SK-N-SH (cell line): ENCODE measurements around the gene ENDOG. TPM values are rescaled to one million over a fixed set of nuclear protein-coding genes. Genes with fewer than 3 reads are reported as not detected.
A peak's percentile ranks its signal among the peaks of the same experiment; 100 is the strongest.

Source experiments
- CTCF ChIA-PET: fragments of 300-600, 350-600 bp; formaldehyde crosslinking; extraction: SDS; loops from one replicate; lab custom pipeline; 2021; lab: Yijun Ruan, JAX
- POLR2A ChIA-PET: fragments of 350-600 bp; sonication (Branson Sonifier 250); formaldehyde crosslinking; extraction: SDS; loops from one replicate; lab custom pipeline; 2020; ENCODE audit warnings: antibody characterized with exemption, inconsistent platforms; lab: Yijun Ruan, JAX
- DNase-seq: peaks from one replicate; pipeline ENCODE4 v3.0.0; 2012
- H2AFZ ChIP-seq: fragments of 200-600 bp; sonication (generic); 2 replicates; pipeline ENCODE4 v1.8.1; 2016; ENCODE audit warnings: antibody characterized with exemption, mild to moderate bottlenecking, low read depth
- H3F3A ChIP-seq: fragments of 200-600 bp; sonication (generic); replicated peaks from 2 replicates; pipeline ENCODE3; 2016; ENCODE audit warnings: antibody characterized with exemption, mild to moderate bottlenecking; ENCODE audit not compliant: insufficient read depth
- H3K27ac ChIP-seq, 2 experiments: fragments of 200-500 bp in 1 of 2; fragments of 200-600 bp in 1 of 2; sonication (Bioruptor generic) in 1 of 2; sonication (generic), shearing (Covaris generic) in 1 of 2; 2 replicates each; pipeline versions ENCODE4 v1.5.1 to v1.6.1; 2014 to 2016; ENCODE audit warnings: low read depth in 2 of 2, inconsistent platforms in 1 of 2, low read length in 1 of 2, mild to moderate bottlenecking in 1 of 2, mixed read lengths in 1 of 2
- H3K27me3 ChIP-seq: fragments of 200-600 bp; sonication (generic), shearing (Covaris generic); 2 replicates; pipeline ENCODE4 v1.6.1; 2016; ENCODE audit warnings: mixed run types; ENCODE audit not compliant: insufficient read depth
- H3K36me3 ChIP-seq, 2 experiments: fragments of 200-500 bp in 1 of 2; fragments of 200-600 bp in 1 of 2; sonication (Bioruptor generic) in 1 of 2; sonication (generic) in 1 of 2; replicated peaks in 1 of 2; 2 replicates each; pipeline versions ENCODE3 to v1.5.1; 2014 to 2016; ENCODE audit warnings: low read length in 1 of 2, mild to moderate bottlenecking in 1 of 2; ENCODE audit not compliant: insufficient read depth in 2 of 2, control insufficient read depth in 1 of 2
- H3K4me1 ChIP-seq, 2 experiments: fragments of 200-500 bp in 1 of 2; fragments of 200-600 bp in 1 of 2; sonication (Bioruptor generic) in 1 of 2; sonication (generic), shearing (Covaris generic) in 1 of 2; 2 replicates each; pipeline versions ENCODE4 v1.5.1 to v1.6.1; 2014 to 2016; ENCODE audit warnings: low read depth in 1 of 2, low read length in 1 of 2, mixed run types in 1 of 2; ENCODE audit not compliant: insufficient read depth in 2 of 2, control insufficient read depth in 1 of 2
- H3K4me2 ChIP-seq: fragments of 200-600 bp; sonication (generic), shearing (Covaris generic); 2 replicates; pipeline ENCODE4 v1.6.1; 2017; ENCODE audit warnings: mixed run types
- H3K4me3 ChIP-seq, 2 experiments: fragments of 200-500 bp in 1 of 2; fragments of 200-600 bp in 1 of 2; sonication (Bioruptor generic) in 1 of 2; sonication (generic), shearing (Covaris generic) in 1 of 2; 2 replicates each; pipeline versions ENCODE4 v1.5.1 to v1.8.1; 2014 to 2016; ENCODE audit warnings: low read depth in 2 of 2, inconsistent platforms in 1 of 2, low read length in 1 of 2, mild to moderate bottlenecking in 1 of 2, mixed read lengths in 1 of 2, moderate library complexity in 1 of 2
- H3K79me2 ChIP-seq: fragments of 200-600 bp; sonication (generic); 2 replicates; pipeline ENCODE4 v1.8.1; 2017; ENCODE audit warnings: mild to moderate bottlenecking; ENCODE audit not compliant: insufficient read depth
- H3K9ac ChIP-seq: fragments of 200-600 bp; sonication (generic); 2 replicates; pipeline ENCODE4 v1.6.1; 2017; ENCODE audit warnings: mixed run types
- H3K9me2 ChIP-seq: fragments of 200-600 bp; sonication (generic); 2 replicates; pipeline ENCODE4 v1.6.1; 2017; ENCODE audit warnings: mixed run types
- H3K9me3 ChIP-seq: fragments of 200-600 bp; sonication (generic); 2 replicates; pipeline ENCODE4 v1.6.1; 2017; ENCODE audit warnings: mixed run types, mild to moderate bottlenecking, moderate library complexity
- H4K20me1 ChIP-seq: fragments of 200-600 bp; sonication (generic); 2 replicates; pipeline ENCODE4 v1.6.1; 2017; ENCODE audit warnings: mild to moderate bottlenecking, mixed run types; ENCODE audit not compliant: insufficient read depth
- CHD2 ChIP-seq: fragments of 150-350 bp; IDR thresholded peaks from 2 replicates; pipeline ENCODE4 v1.6.1; 2018; ENCODE audit warnings: low read length; ENCODE audit not compliant: partially characterized antibody
- ELF1 ChIP-seq: IDR thresholded peaks from 2 replicates; pipeline ENCODE4 v1.4.0; 2012
- EP300 ChIP-seq, 2 experiments: IDR thresholded peaks; 2 replicates each; pipeline versions ENCODE4 v1.4.0 to v1.6.1; 2012; ENCODE audit warnings: borderline replicate concordance in 1 of 2, low read depth in 1 of 2, low read length in 1 of 2
- FOXJ3 ChIP-seq: sonication (generic); formaldehyde crosslinking; IDR thresholded peaks from 2 replicates; pipeline ENCODE4 v1.5.1; 2020; ENCODE audit warnings: mild to moderate bottlenecking, missing genetic modification reagents
- FOXM1 ChIP-seq: IDR thresholded peaks from 2 replicates; pipeline ENCODE4 v1.4.0; 2012; ENCODE audit warnings: low read depth, mild to moderate bottlenecking
- GATA2 ChIP-seq: sonication (generic); formaldehyde crosslinking; IDR thresholded peaks from 2 replicates; pipeline ENCODE4 v1.5.0; 2020; ENCODE audit warnings: mild to moderate bottlenecking, missing genetic modification reagents
- JUND ChIP-seq: IDR thresholded peaks from 2 replicates; pipeline ENCODE4 v1.4.0; 2012
- MAX ChIP-seq: IDR thresholded peaks from 2 replicates; pipeline ENCODE4 v1.4.0; 2012; ENCODE audit warnings: low read depth
- MEF2A ChIP-seq: IDR thresholded peaks from 2 replicates; pipeline ENCODE4 v1.4.0; 2012; ENCODE audit warnings: low read depth, borderline replicate concordance
- MXI1 ChIP-seq: IDR thresholded peaks from 2 replicates; pipeline ENCODE4 v1.6.1; 2012; ENCODE audit warnings: mild to moderate bottlenecking, low read depth, low read length, improper control_type of control experiment
- NRF1 ChIP-seq: IDR thresholded peaks from 2 replicates; pipeline ENCODE4 v1.6.1; 2012; ENCODE audit warnings: low read depth, mild to moderate bottlenecking, low read length
- POLR2AphosphoS5 ChIP-seq: IDR thresholded peaks from 2 replicates; pipeline ENCODE4 v1.6.1; 2012; ENCODE audit warnings: low read depth, low read length
- SIN3A ChIP-seq: IDR thresholded peaks from 2 replicates; pipeline ENCODE4 v1.6.1; 2012; ENCODE audit warnings: low read depth, mild to moderate bottlenecking, low read length, moderate library complexity, borderline replicate concordance
- SMC3 ChIP-seq: IDR thresholded peaks from 2 replicates; pipeline ENCODE4 v1.6.1; 2012; ENCODE audit warnings: low read depth, low read length, improper control_type of control experiment
- TAF1 ChIP-seq: IDR thresholded peaks from 2 replicates; pipeline ENCODE4 v1.6.1; 2012; ENCODE audit warnings: low read depth, mild to moderate bottlenecking, low read length, moderate library complexity, borderline replicate concordance
- USF2 ChIP-seq: fragments of 150-350 bp; IDR thresholded peaks from 2 replicates; pipeline ENCODE4 v1.6.1; 2017; ENCODE audit warnings: antibody characterized with exemption, low read length, low read depth, borderline replicate concordance
- ZBTB33 ChIP-seq: IDR thresholded peaks from 2 replicates; pipeline ENCODE4 v1.4.0; 2012; ENCODE audit warnings: low read depth, borderline replicate concordance
- whole genome bisulfite sequencing: methylation state at CpG from one replicate; pipeline ENCODE4 v1.1.6; 2017; ENCODE audit warnings: low lambda C conversion rate; 5-methylcytosine and 5-hydroxymethylcytosine counted together
- polyA plus RNA-seq, 3 experiments: library from polyadenylated mRNA; depleted of rRNA; stranded (reverse); fragments of >200 nt; gene quantifications; 2 replicates each; pipeline ENCODE4 v1.2.3, GENCODE V29; 2012
- TF ChIP-seq, protein P1 (sequence below): IDR thresholded peaks from 2 replicates; pipeline ENCODE4 v1.6.1; 2012; ENCODE audit warnings: mild to moderate bottlenecking, low read depth, low read length, moderate library complexity
- TF ChIP-seq, protein P2 (sequence below): IDR thresholded peaks from 2 replicates; pipeline ENCODE4; 2012
- TF ChIP-seq, protein P3 (sequence below): IDR thresholded peaks from 2 replicates; pipeline ENCODE4 v1.4.0; 2012; ENCODE audit warnings: low read depth, borderline replicate concordance

ENDOG gene
- polyA plus RNA-seq, 1 of the 3 experiments (the other 2 are of a cell fraction) = 26.6 TPM

DNA sequence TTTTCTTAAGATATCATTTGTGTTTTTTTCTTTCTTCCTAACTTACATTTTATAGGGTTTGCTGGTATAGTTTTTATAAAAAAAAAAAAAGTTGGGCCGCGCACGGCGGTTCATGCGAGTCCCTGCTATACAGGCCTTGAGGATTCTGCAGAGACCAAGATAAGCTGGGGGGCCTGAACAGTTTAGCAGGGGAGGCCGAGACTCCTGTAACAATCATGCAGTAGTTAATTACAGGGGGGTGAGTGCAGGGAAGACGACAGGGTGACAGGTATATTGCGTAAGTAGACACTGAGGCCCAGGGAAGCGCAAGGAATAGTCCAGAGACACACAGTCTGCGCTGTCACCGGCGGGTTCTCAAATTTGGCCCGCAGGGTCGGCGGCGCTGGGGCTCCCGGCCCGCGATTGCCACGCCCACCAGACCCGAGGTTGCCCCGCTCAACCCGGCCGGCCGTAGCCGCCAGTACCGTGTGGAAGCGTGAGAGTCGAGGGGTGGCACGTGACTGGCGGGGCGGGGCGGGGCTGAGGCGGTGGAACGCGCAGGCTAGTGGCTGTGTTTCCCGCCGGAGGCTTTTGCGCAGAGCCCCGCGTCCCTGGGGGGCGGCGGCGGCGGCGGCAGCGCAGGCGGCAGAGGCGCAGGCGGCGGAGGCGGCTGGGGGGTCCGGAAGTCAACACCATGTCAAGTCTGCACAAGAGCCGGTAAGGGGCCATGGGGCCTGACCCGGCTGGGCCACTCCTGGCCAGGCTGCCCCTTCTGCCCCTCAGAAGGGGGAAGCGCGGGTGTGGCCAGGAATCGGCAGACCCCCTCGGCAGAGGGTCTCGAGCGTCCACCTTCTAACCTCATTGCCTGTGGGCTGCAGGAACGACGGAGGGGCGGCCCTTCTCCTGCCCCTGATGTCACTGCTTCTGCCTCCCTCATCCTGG lies 31.4 kb upstream of the ENDOG start, which contains the start of gene TBC1D13:
Gene TBC1D13, plus strand, starts transcription at position 573 of the 921 bp plus-strand sequence. Its CDS starts 101 bp downstream, at position 674.
- 30% methylated on average over 22 of the region's 64 CpGs for WGBS
- DNase-seq = peak; percentile 98
- peak in 1 of 2 experiments; percentile 79; a peak in 1 of 4 replicates for TF ChIP-seq EP300 (IDR thresholded peaks at IDR 0.05; ENCODE audit: borderline replicate concordance in 1 of 2, low read depth in 1 of 2, low read length in 1 of 2)
- TF ChIP-seq GATA2 (CRISPR knock-in tag) = no peak
- peak; percentile 75 for TF ChIP-seq TAF1
- TF ChIP-seq ELF1 = no peak
- peak; percentile 97 for TF ChIP-seq MAX
- no peak; the same call in 1 of the 2 replicates for TF ChIP-seq ZBTB33
- no peak; the same call in 1 of the 2 replicates for TF ChIP-seq USF2
- TF ChIP-seq, protein P1, sequence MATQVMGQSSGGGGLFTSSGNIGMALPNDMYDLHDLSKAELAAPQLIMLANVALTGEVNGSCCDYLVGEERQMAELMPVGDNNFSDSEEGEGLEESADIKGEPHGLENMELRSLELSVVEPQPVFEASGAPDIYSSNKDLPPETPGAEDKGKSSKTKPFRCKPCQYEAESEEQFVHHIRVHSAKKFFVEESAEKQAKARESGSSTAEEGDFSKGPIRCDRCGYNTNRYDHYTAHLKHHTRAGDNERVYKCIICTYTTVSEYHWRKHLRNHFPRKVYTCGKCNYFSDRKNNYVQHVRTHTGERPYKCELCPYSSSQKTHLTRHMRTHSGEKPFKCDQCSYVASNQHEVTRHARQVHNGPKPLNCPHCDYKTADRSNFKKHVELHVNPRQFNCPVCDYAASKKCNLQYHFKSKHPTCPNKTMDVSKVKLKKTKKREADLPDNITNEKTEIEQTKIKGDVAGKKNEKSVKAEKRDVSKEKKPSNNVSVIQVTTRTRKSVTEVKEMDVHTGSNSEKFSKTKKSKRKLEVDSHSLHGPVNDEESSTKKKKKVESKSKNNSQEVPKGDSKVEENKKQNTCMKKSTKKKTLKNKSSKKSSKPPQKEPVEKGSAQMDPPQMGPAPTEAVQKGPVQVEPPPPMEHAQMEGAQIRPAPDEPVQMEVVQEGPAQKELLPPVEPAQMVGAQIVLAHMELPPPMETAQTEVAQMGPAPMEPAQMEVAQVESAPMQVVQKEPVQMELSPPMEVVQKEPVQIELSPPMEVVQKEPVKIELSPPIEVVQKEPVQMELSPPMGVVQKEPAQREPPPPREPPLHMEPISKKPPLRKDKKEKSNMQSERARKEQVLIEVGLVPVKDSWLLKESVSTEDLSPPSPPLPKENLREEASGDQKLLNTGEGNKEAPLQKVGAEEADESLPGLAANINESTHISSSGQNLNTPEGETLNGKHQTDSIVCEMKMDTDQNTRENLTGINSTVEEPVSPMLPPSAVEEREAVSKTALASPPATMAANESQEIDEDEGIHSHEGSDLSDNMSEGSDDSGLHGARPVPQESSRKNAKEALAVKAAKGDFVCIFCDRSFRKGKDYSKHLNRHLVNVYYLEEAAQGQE = 0 out of 2 replicates have a peak, but pooled peaks have one; percentile 37
- TF ChIP-seq, protein P2, sequence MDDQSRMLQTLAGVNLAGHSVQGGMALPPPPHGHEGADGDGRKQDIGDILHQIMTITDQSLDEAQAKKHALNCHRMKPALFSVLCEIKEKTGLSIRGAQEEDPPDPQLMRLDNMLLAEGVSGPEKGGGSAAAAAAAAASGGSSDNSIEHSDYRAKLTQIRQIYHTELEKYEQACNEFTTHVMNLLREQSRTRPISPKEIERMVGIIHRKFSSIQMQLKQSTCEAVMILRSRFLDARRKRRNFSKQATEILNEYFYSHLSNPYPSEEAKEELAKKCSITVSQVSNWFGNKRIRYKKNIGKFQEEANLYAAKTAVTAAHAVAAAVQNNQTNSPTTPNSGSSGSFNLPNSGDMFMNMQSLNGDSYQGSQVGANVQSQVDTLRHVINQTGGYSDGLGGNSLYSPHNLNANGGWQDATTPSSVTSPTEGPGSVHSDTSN = no peak
- TF ChIP-seq, protein P3, sequence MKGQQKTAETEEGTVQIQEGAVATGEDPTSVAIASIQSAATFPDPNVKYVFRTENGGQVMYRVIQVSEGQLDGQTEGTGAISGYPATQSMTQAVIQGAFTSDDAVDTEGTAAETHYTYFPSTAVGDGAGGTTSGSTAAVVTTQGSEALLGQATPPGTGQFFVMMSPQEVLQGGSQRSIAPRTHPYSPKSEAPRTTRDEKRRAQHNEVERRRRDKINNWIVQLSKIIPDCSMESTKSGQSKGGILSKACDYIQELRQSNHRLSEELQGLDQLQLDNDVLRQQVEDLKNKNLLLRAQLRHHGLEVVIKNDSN = peak; percentile 96
- peak; percentile 60 for TF ChIP-seq POLR2AphosphoS5
- TF ChIP-seq SIN3A = peak; percentile 93
- no peak for TF ChIP-seq CHD2
- no peak for TF ChIP-seq FOXM1
- TF ChIP-seq MEF2A = no peak
- 0 out of 2 replicates have a peak, but pooled peaks have one; percentile 46 for TF ChIP-seq FOXJ3 (CRISPR knock-in tag)
- TF ChIP-seq MXI1 = peak; percentile 72; the same call in 1 of the 2 replicates
- TF ChIP-seq SMC3 = no peak; the same call in 1 of the 2 replicates
- TF ChIP-seq NRF1 = 0 out of 2 replicates have a peak, but pooled peaks have one; percentile 39
- no peak for TF ChIP-seq JUND

More for the DNA sequence above, 31.4 kb upstream of the ENDOG start, which contains the start of gene TBC1D13:
- peaks cover 0 to 15% of the 10 kb centered on the region in 2 experiments for H3K36me3 ChIP-seq
- peak within 1 kb of the TSS; percentile 48 to 56; a peak in 2 of 4 replicates for H3K27ac ChIP-seq
- POLR2A ChIA-PET = no interaction called here
- H3K79me2 ChIP-seq = peaks cover 28% of the 10 kb centered on the region
- H2AFZ ChIP-seq = peak within 1 kb of the TSS; percentile 93
- peak within 1 kb of the TSS; percentile 74 to 93 for H3K4me3 ChIP-seq
- H3F3A ChIP-seq = peaks cover 5% of the 10 kb centered on the region
- peaks cover 0 to 10% of the 10 kb centered on the region in 2 experiments; a peak in 1 of 4 replicates for H3K4me1 ChIP-seq
- no peaks in the 10 kb centered on the region for H3K9me3 ChIP-seq
- H4K20me1 ChIP-seq = no peaks in the 10 kb centered on the region
- no peaks in the 10 kb centered on the region for H3K9me2 ChIP-seq
- H3K27me3 ChIP-seq = no peaks in the 10 kb centered on the region
- H3K9ac ChIP-seq = peak within 1 kb of the TSS; percentile 75
- CTCF ChIA-PET = interaction anchor here (1.2 kb wide), 1 partner anchor 53 kb away, joined by 3 read pairs; no protein-coding TSS in a partner anchor
- H3K4me2 ChIP-seq = peak within 1 kb of the TSS; percentile 91
